GM20431 (cell line): Measurements from ENCODE around the gene ATG7.

Source experiments
- in situ Hi-C: fragments of 300-500 bp; cut with MseI, MboI; formaldehyde crosslinking; loops from one replicate; pipeline ENCODE4 v1.15.0; 2020; ENCODE audit warnings: low sequenced_read_pairs; ENCODE audit not compliant: unreplicated experiment

ATG7 gene

GRCh38 chr3:11288786-11289637 lies 16.8 kb downstream of the ATG7 start:
- in situ Hi-C loops, result no loop called here

- in situ Hi-C loops, result no loop called here
Observed at GRCh38 chr3:11289864-11290263, 17.7 kb downstream of the ATG7 start.

DNA sequence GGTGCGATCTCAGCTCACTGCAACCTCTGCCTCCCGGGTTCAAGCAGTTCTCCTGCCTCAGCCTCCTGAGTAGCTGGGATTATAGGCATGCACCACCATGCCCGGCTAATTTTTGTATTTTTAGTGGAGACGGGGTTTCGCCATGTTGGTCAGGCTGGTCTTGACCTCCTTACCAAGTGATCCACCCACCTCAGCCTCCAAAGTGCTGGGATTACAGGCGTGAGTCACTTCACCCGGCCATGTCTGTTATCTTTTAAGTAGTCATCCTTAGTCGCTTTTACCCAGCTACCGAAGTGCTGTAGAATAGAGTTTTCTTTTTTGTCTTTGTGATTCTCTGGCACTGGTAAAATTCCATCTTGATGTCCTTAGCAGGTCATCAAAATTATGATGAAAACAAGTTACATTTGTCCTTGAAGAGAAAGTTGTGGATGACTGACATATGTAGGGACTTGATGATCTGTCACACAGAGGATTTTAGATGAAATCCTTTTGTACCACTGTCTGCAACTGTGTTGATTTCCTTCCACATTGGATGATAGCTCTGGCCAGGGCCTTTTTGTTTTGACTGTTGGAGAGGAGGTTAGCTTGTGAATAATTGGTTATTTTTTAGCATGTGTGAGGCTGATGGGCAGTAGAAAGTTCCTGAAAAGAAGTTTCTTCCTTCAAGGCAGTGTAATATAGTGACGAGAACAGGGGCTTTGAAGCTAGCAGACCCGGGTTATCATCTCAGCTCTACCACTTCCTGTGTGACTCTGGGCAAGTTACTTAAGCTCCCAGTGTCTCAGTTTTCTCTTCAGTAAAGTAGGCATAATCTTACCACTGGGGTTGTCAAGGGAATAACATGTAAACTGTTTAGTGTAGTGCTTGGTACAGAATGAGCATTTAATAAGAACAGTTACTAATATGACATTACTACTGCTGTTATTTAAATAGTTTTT lies 18.8 kb downstream of the ATG7 start:
- in situ Hi-C loops, result no loop called here

- in situ Hi-C loops, result no loop called here
Observed at GRCh38 chr3:11291808-11292207, 19.6 kb downstream of the ATG7 start.

GRCh38 chr3:11297126-11297525 lies 24.9 kb downstream of the ATG7 start:
- in situ Hi-C loops, result no loop called here

DNA sequence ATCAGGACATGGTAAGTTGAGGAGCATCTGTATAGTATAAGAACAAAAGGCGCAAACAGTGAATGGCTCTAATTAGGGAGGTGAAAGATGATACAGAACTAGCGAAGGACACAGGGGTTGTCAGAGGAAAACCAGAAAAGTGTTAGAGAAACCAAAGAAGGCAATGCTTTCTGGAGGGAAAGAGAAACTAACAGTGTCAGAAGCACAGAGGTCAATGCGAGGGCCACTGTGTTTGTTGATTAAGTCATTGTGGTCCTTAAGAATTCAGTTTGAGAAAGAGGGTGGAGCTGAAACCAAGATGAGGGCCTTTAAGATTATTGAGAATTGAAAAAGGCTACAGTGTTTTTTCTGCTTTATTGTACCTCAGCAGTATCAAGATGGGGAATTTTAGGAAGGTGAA lies 28.8 kb downstream of the ATG7 start:
- in situ Hi-C loops, result no loop called here

GRCh38 chr3:11302444-11302843 lies 30.2 kb downstream of the ATG7 start:
- in situ Hi-C loops, result no loop called here

DNA sequence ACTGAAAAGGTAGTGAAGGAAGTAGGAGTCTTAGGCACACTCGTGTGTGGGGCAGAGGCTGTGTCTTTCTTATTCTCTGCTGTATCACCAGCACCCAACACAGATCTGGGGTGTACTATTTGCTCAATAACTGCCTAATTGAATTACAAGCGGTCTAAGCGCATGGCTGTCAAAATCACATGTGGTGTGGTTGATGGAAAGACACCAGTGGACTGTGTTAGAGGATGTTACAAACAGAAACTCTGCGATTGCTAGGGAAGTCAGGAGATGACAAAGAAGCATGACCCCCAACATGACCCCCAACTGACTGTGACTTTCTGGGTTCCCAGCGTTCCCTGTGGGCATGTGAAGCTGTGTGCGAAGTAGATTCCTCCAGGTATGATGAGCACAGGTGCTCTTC lies 32.0 kb downstream of the ATG7 start:
- in situ Hi-C loops, result no loop called here

- in situ Hi-C loops, result no loop called here
Observed at GRCh38 chr3:11305509-11305908, 33.3 kb downstream of the ATG7 start.

DNA sequence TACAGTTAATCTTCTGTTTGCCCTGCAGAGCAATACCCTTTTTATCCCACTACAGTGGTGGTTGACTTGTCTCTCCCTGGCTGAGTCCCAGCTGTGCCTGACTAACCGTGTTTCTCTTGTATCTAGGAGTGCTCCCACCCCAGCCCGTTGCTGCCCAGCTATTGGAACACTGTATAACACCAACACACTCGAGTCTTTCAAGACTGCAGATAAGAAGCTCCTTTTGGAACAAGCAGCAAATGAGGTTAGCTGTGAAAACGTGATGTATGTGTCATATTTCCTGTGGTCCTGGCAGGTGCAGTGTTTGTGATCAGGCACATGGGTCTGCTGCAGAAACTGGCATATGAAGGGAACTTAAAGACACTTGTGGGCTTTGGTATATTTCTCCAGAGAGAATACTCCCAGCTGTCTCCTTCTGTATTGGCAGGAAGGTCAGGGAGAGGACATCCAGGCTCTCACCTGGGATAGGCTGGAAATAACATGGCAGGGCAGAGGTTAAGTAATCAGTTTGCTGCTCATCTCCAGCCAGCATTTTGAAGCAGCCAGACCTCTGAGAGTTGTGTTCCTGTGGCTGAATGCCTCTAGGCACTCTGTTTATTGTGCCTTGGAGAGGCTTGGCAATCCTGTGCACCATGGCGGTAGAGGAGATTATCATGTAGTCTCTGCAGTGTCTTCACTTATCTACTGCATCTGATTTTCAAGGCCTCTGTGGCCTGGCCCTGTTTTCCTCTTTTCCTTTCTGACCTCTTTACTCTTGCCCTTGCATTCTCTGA lies 34.8 kb downstream of the ATG7 start:
- in situ Hi-C loops, result no loop called here

DNA sequence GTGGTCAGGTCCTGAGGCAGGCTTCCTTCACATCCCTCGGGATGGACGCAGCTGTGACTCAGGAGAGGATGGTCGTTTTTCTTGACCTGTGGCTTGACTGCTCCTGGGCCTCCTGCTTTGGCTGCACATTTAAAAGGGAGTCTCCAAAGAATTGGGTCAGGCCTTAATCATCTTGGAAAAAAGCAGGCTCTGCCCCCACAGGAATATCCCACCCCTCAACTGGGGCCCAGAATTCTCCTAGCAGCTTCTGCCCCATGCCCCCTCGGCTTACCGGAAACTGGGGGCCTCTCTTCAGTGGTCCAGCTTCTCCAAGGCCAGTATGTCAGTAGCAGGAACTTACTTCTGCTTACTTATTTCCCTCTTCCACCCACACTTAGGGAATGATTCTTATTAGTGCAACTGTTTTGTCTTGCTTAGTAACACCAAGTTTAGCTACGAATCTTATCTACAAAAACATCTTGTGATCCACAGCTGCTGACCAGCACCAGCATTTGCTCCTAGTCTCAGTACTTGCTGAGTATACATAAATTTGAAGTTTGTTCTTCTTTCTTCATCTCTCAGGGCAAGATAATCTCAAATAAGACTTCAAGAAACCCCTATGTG lies 35.7 kb downstream of the ATG7 start:
- in situ Hi-C loops, result no loop called here

GRCh38 chr3:11310258-11310657 lies 38.1 kb downstream of the ATG7 start:
- in situ Hi-C loops, result no loop called here

GRCh38 chr3:11312166-11312565 lies 40.0 kb downstream of the ATG7 start:
- in situ Hi-C loops, result no loop called here

DNA sequence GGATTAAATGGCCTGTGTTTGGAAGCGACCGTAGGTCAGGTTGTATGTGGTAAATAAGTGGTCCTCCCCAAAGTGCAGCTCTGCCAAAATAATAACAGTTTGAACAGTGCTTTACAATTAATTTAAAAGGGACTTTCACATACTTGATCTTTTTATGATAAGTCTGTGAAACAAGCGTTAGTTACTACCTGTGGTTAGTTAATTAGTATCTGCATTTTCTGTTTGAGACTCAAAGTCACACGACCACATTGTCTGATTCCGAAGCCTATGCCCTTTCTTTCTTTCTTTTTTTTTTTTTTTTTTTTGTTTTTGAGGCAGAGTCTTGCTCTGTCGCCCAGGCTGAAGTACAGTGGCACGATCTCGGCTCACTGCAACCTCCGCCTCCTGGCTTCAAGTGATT lies 45.1 kb downstream of the ATG7 start:
- in situ Hi-C loops, result no loop called here

GRCh38 chr3:11322931-11323330 lies 50.7 kb downstream of the ATG7 start:
- in situ Hi-C loops, result no loop called here

- in situ Hi-C loops, result no loop called here
Observed at GRCh38 chr3:11323813-11324212, 51.6 kb downstream of the ATG7 start.

DNA sequence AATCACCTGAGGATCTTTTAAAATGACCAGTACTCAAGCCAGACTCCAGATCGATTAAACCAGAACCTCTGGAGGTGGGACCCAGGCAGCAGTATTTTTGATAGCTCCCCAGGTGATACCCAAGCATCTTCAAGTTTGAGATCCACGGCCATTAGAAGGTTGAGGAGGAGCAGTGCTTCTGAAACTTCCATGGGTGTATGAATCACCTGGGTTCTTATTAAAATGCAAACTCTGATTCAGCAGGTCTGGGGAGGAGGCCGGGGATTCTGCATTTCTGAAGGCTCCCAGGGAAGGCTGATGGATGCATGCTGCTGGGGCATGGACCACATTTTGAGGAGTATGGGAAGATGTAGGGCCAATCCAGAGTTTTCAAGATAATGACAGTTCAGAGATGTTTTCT lies 55.4 kb downstream of the ATG7 start:
- in situ Hi-C loops, result no loop called here

DNA sequence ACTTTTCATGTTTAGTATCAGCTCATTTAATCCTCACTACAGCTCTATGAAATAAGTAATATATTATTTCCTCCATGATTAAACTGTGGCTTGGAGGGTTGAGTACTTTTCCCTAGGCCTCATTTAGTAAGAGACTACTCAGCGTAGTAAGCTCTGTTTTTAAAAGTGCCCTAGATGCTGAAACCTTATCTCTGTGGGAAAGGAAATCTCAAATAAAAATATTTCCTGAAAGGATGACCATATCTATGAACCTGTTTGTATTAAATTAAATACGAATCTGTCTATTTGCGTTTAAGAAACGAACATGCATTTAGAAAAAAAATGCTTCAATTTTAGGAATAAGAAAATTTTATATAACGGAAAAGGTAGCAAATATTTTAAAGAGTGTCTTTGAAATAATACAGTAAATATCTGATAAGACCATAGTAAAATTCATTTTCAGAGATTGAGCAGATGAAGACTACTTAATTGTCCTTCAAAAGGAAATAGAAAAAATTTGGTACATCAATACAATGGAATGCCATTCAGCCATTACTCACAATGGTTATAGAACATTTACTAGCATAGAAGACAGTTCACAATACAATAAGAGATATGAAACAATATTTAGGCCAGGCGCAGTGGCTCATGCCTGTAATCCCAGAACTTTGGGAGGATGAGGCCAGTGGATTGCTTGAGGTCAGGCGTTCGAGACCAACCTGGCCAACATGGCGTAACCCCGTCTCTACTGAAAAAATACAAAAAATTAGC lies 56.2 kb downstream of the ATG7 start:
- in situ Hi-C loops, result no loop called here

GRCh38 chr3:11329777-11330176 lies 57.6 kb downstream of the ATG7 start:
- in situ Hi-C loops, result loop anchor here (10.0 kb wide), 1 partner anchor 95 kb away; no protein-coding TSS in a partner anchor
